SHP77 (cell line): ENCODE data around the gene TRDN.
"Not testable (repeated sequence)": the region's sequence is repeated elsewhere in the genome, so short reads cannot be mapped to it uniquely, and the experiment has no call there.

Experiments
- DNase-seq, 2 experiments: peaks; one replicate each; lab custom pipeline; 2025; lab: John Stamatoyannopoulos, UW

Gene TRDN

GRCh38 chr6:123562264-123562663, 74.5 kb downstream of the TRDN start:
- DNase-seq: no peak

GRCh38 chr6:123559816-123560215, 76.9 kb downstream of the TRDN start:
- not testable (repeated sequence) for DNase-seq

- not testable (repeated sequence) for DNase-seq
Observed at GRCh38 chr6:123557474-123557873, 79.3 kb downstream of the TRDN start.

GRCh38 chr6:123551939-123552707, 84.6 kb downstream of the TRDN start:
- DNase-seq: no peak

- DNase-seq: no peak
Observed at GRCh38 chr6:123550052-123550617, 86.6 kb downstream of the TRDN start.

GRCh38 chr6:123549476-123549875, 87.3 kb downstream of the TRDN start:
- no peak for DNase-seq

- DNase-seq: no peak
Observed at GRCh38 chr6:123547216-123547978, 89.4 kb downstream of the TRDN start.

- DNase-seq: no peak
Observed at GRCh38 chr6:123546537-123546936, 90.2 kb downstream of the TRDN start.

- DNase-seq: no peak
Observed at GRCh38 chr6:123541462-123541861, 95.3 kb downstream of the TRDN start.

- DNase-seq: no peak
Observed at GRCh38 chr6:123533862-123534648, 102.7 kb downstream of the TRDN start.

GRCh38 chr6:123529843-123530242, 106.9 kb downstream of the TRDN start:
- no peak for DNase-seq

- DNase-seq: no peak
Observed at GRCh38 chr6:123529058-123529457, 107.7 kb downstream of the TRDN start.

- no peak for DNase-seq
Observed at GRCh38 chr6:123527406-123527805, 109.3 kb downstream of the TRDN start.

GRCh38 chr6:123526128-123526527, 110.6 kb downstream of the TRDN start:
- no peak for DNase-seq

- DNase-seq: no peak
Observed at GRCh38 chr6:123524781-123525180, 112.0 kb downstream of the TRDN start.

- DNase-seq: no peak
Observed at GRCh38 chr6:123520217-123520616, 116.5 kb downstream of the TRDN start.

- no peak for DNase-seq
Observed at GRCh38 chr6:123519189-123519505, 117.6 kb downstream of the TRDN start.

- DNase-seq: no peak
Observed at GRCh38 chr6:123518441-123519188, 118.1 kb downstream of the TRDN start.

GRCh38 chr6:123515715-123516114, 121.0 kb downstream of the TRDN start:
- no peak for DNase-seq

GRCh38 chr6:123509112-123509511, 127.6 kb downstream of the TRDN start:
- no peak for DNase-seq

- DNase-seq: no peak
Observed at GRCh38 chr6:123508290-123508689, 128.5 kb downstream of the TRDN start.

- no peak for DNase-seq
Observed at GRCh38 chr6:123507582-123507981, 129.2 kb downstream of the TRDN start.
